PFSK-1 (cell line): ENCODE data around the gene PDGFD.

ENCODE experiments used
- FOXP2 ChIP-seq: optimal IDR thresholded peaks from 2 replicates; pipeline ENCODE3; 2011; ENCODE audit warnings: borderline replicate concordance, control low read depth, inconsistent platforms; ENCODE audit not compliant: insufficient read depth; ENCODE audit errors: extremely low read length, extremely low read depth
- POLR2AphosphoS5 ChIP-seq: IDR thresholded peaks from 2 replicates; pipeline ENCODE4 v1.6.1; 2012; ENCODE audit warnings: low read depth, mild to moderate bottlenecking, control low read depth, low read length, moderate library complexity
- SIN3A ChIP-seq: IDR thresholded peaks from 2 replicates; pipeline ENCODE4 v1.6.1; 2012; ENCODE audit warnings: mild to moderate bottlenecking, low read length, moderate library complexity, borderline replicate concordance; ENCODE audit not compliant: insufficient read depth
- TAF1 ChIP-seq: IDR thresholded peaks from 2 replicates; pipeline ENCODE4 v1.6.1; 2012; ENCODE audit warnings: low read length, control low read depth, borderline replicate concordance; ENCODE audit not compliant: insufficient read depth
- TF ChIP-seq, protein P1 (sequence below), 2 experiments: IDR thresholded peaks; 2 replicates each; pipeline versions ENCODE4 v1.6.1 to v1.8.0; 2011 to 2012; ENCODE audit warnings: low read depth in 2 of 2, low read length in 2 of 2, control low read depth in 1 of 2, inconsistent platforms in 1 of 2, mild to moderate bottlenecking in 1 of 2, moderate library complexity in 1 of 2; ENCODE audit not compliant: insufficient read depth in 1 of 2

Gene PDGFD

DNA sequence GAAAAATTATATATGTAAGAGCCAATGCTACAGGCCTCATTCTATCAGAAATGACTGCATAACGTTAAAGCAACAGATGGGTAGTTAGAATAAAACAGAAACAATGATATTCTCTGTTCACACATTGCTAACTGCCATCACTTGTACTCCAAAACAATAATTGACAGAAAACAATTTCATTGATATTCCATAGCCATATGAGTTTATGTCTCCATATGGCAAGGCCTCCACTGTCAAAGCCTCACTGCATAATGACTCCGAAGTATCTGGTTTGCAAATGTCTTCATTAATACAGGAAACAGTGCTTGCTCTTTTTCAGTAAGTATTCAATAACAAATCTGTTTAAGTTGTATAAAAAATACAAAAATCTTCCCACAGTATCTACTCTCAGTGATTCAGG lies 117.6 kb downstream of the PDGFD start:
- TF ChIP-seq TAF1 (no peak), SIN3A (no peak), POLR2AphosphoS5 (no peak), FOXP2 (no peak)
- TF ChIP-seq, protein P1, sequence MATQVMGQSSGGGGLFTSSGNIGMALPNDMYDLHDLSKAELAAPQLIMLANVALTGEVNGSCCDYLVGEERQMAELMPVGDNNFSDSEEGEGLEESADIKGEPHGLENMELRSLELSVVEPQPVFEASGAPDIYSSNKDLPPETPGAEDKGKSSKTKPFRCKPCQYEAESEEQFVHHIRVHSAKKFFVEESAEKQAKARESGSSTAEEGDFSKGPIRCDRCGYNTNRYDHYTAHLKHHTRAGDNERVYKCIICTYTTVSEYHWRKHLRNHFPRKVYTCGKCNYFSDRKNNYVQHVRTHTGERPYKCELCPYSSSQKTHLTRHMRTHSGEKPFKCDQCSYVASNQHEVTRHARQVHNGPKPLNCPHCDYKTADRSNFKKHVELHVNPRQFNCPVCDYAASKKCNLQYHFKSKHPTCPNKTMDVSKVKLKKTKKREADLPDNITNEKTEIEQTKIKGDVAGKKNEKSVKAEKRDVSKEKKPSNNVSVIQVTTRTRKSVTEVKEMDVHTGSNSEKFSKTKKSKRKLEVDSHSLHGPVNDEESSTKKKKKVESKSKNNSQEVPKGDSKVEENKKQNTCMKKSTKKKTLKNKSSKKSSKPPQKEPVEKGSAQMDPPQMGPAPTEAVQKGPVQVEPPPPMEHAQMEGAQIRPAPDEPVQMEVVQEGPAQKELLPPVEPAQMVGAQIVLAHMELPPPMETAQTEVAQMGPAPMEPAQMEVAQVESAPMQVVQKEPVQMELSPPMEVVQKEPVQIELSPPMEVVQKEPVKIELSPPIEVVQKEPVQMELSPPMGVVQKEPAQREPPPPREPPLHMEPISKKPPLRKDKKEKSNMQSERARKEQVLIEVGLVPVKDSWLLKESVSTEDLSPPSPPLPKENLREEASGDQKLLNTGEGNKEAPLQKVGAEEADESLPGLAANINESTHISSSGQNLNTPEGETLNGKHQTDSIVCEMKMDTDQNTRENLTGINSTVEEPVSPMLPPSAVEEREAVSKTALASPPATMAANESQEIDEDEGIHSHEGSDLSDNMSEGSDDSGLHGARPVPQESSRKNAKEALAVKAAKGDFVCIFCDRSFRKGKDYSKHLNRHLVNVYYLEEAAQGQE (IDR thresholded peaks at IDR 0.05; ENCODE audit: insufficient read depth in 1 of 2, low read depth in 2 of 2, low read length in 2 of 2): no peak

DNA sequence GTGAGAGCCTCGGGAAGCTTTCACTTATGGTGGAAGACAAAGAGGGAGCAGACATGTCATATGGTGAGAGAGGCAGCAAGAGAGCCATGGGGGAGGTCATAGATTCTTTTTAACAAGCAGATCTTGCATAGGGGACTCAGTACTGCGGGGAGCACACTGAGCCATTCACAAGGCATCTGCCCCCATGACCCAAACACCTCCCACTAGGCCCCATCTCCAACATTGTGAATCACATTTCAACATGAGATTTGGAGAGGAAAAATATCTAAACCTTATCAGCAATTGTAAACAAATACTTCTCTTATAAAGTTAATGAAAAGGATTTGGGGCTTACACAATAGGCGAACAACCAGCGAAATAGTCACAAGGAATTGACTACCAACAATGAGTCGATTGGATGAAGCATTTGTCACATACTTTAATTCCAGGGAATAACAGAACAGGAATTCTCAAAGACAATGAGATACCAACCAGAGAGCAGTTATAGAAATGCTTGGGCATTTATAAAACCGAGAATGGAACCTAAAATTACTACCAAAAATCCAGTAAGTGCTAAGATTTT lies 120.2 kb downstream of the PDGFD start:
- TF ChIP-seq TAF1 (no peak), FOXP2 (no peak), SIN3A (no peak), POLR2AphosphoS5 (no peak)
- TF ChIP-seq, protein P1 (IDR thresholded peaks at IDR 0.05; ENCODE audit: insufficient read depth in 1 of 2, low read depth in 2 of 2, low read length in 2 of 2): no peak

DNA sequence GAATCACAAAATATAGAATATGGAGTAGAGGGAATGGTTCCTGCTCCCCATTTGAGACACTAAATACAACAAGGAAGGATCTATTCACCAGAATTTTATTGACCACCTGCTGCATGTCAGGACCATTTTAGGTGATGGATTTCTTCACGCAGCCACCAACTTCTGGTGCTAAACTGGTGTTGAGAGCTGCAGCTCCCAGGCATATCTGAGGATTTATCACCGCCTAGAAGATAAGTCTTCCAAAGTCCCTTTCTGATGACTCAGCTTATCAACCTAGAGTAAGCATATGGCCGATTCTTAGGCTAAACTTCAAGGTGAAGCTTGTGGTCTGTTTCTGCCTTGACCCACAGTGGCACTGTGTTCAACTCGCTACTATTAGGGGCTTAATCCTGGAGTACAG lies 120.8 kb downstream of the PDGFD start:
- TF ChIP-seq FOXP2 (no peak), SIN3A (no peak), TAF1 (no peak), POLR2AphosphoS5 (no peak)
- TF ChIP-seq, protein P1 (IDR thresholded peaks at IDR 0.05; ENCODE audit: insufficient read depth in 1 of 2, low read depth in 2 of 2, low read length in 2 of 2): no peak

DNA sequence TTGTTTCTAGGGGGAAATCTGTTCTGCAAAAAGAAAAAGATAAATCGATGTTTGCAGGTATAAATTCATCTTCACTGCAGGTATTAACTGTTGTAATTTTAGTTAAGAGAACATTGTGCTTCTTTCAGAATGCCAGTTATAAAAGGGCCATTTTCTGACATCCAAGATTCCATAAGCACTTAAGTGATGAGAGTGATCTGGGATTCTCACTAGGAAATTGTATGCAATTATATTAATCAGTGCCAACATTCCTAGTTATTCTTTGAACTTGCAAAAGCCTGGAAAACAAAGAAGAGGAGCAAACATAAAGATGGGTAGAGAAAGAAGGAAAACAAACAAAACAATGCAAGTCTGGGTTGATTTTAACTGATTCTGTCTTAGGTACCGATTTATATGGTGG lies 122.2 kb downstream of the PDGFD start:
- no peak for TF ChIP-seq FOXP2
- TF ChIP-seq, protein P1 (IDR thresholded peaks at IDR 0.05; ENCODE audit: insufficient read depth in 1 of 2, low read depth in 2 of 2, low read length in 2 of 2): no peak
- no peak for TF ChIP-seq SIN3A
- no peak for TF ChIP-seq TAF1
- no peak for TF ChIP-seq POLR2AphosphoS5

DNA sequence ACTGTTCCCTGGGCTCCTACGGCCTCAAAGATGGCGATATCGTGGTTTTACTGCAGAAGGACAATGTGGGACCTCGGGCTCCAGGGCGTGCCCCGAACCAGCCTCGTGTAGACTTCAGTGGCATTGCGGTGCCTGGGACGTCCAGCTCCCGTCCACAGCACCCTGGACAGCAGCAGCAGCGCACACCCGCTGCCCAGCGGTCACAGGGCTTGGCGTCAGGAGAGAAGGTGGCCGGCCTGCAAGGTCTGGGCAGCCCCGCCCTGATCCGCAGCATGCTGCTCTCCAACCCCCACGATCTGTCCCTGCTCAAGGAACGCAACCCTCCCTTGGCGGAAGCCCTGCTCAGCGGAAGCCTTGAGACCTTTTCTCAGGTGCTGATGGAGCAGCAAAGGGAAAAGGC lies 127.0 kb downstream of the PDGFD start:
- TF ChIP-seq POLR2AphosphoS5: no peak
- TF ChIP-seq TAF1: no peak
- TF ChIP-seq, protein P1 (IDR thresholded peaks at IDR 0.05; ENCODE audit: insufficient read depth in 1 of 2, low read depth in 2 of 2, low read length in 2 of 2): peak; percentile 31 to 80; a peak in 2 of 4 replicates
- no peak for TF ChIP-seq FOXP2
